Brain microvascular endothelial cell (primary cell): Measurements from ENCODE around the gene UBE2H.
"Not testable (repeated sequence)": the region's sequence is repeated elsewhere in the genome, so short reads cannot be mapped to it uniquely, and the experiment has no call there.

Source experiments
- DNase-seq: peaks from one replicate; pipeline ENCODE4 v3.0.0-alpha.2; 2020
- H3K27ac ChIP-seq: fragments of 250-450 bp; sonication (Bioruptor Pico); 2 replicates; pipeline ENCODE4 v1.5.1; 2020; ENCODE audit warnings: mild to moderate bottlenecking, moderate library complexity
- H3K27me3 ChIP-seq: fragments of 250-450 bp; sonication (Bioruptor Pico); replicated peaks from 2 replicates; pipeline ENCODE4 v1.5.1; 2020; ENCODE audit warnings: mild to moderate bottlenecking
- H3K36me3 ChIP-seq: fragments of 250-450 bp; sonication (Bioruptor Pico); replicated peaks from 2 replicates; pipeline ENCODE4 v1.5.1; 2020; ENCODE audit warnings: mild to moderate bottlenecking
- H3K4me3 ChIP-seq: 2 replicates; pipeline ENCODE4 v1.5.1; 2011; ENCODE audit warnings: low read depth, mild to moderate bottlenecking, control low read depth, low read length, moderate library complexity
- in situ Hi-C: cut with HindIII; loops from 2 replicates; pipeline ENCODE4 v1.10.0; 2017; ENCODE audit warnings: low sequenced_read_pairs, low pct_ligation_motif_present
- TF ChIP-seq, protein P1 (sequence below): IDR thresholded peaks from 2 replicates; pipeline ENCODE4 v1.5.1; 2011; ENCODE audit warnings: low read depth, mild to moderate bottlenecking, moderate library complexity, low read length, control low read depth, inconsistent platforms; ENCODE audit errors: missing control alignments

UBE2H gene

DNA sequence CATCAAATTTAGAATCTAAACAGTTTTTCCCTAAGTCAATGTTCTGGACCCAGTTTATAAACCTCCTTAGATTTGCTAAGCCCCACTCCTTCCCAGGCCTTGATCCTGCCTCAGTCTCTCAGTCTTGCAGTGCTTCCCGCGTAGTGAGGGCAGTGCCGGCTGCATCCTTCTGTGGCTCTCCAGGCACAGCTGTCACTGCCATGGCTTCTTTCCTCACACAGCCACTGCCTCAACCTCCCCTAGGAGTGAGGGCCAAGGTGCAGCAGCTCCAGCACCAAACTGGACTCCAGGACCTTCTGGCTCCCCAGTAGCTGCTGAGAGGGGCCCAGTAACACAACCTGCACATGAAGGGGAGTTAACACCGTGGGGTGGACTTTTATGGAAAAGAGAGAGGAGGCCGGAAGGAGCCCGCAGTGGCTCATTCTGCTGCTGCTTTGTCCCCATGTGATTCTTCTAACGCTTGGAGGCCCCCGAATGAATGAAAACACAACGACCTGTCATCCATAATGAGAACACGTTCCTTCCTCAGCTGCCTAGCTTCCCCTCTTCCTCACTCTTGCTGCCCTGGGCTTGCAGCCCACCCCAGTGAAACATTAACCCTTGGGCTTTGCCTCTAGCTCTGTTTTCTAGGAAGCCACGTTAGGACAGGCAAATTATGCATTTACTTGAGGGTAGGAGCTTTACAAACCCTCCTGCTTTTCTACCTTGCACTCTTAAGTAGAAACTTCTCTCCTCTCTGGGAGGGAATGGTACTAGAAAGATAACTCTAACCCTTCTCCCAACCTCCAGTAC, 16.0 kb upstream of the UBE2H start:
- TF ChIP-seq, protein P1, sequence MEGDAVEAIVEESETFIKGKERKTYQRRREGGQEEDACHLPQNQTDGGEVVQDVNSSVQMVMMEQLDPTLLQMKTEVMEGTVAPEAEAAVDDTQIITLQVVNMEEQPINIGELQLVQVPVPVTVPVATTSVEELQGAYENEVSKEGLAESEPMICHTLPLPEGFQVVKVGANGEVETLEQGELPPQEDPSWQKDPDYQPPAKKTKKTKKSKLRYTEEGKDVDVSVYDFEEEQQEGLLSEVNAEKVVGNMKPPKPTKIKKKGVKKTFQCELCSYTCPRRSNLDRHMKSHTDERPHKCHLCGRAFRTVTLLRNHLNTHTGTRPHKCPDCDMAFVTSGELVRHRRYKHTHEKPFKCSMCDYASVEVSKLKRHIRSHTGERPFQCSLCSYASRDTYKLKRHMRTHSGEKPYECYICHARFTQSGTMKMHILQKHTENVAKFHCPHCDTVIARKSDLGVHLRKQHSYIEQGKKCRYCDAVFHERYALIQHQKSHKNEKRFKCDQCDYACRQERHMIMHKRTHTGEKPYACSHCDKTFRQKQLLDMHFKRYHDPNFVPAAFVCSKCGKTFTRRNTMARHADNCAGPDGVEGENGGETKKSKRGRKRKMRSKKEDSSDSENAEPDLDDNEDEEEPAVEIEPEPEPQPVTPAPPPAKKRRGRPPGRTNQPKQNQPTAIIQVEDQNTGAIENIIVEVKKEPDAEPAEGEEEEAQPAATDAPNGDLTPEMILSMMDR, result no peak

DNA sequence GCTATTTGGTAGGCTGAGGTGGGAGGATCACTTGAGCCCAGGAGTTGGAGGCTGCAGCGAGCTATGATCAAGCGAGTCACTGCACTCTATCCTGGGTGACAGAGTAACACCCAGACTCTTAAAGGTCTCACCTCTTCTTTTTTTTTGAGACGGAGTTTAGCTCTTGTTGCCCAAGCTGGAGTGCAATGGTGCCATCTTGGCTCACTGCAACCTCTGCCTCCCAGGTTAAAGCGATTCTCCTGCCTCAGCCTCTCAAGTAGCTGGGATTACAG, 7.4 kb upstream of the UBE2H start:
- H3K36me3 ChIP-seq, in situ Hi-C loops, DNase-seq, H3K4me3 ChIP-seq, H3K27me3 ChIP-seq, H3K27ac ChIP-seq: not testable (repeated sequence)

More for the DNA sequence above, 16.0 kb upstream of the UBE2H start:
- H3K27ac ChIP-seq, result no peak overlapping the region
- in situ Hi-C loops, result no loop called here
- no peak overlapping the region for H3K4me3 ChIP-seq
- DNase-seq, result no peak
- no peaks in the 10 kb centered on the region for H3K27me3 ChIP-seq
- H3K36me3 ChIP-seq, result no peaks in the 10 kb centered on the region

DNA sequence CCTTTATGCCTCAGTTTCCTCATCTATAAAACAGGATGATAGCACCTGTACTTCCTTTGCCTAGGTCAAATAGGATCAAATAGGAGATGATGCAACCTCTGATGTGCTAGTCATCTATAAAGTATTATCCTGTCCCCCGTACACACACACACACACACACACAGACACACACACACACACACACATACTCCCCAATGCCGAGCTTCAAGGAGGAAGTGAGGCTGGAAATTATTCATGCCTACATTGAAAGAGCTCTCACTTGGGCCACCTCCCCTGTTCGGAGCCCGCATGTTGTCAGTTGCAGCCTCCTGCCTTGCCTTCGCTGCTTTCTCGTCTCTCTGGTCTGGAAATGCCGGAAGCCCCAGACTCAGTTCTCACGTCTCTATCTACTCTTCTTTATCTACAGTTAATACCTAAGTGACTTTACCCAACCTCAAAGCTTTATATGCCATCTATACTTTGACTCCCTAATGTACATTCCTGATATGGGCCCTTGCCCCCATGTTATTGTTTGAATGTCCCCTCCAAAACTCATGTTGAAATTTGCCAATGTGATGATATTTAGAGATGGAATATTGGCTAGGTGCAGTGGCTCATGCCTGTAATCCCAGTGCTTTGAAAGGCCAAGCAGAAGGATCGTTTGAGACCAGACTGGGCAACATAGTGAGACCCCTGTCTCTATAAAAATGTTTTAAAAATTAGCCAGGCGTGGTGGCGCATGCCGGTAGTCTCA, 6.9 kb upstream of the UBE2H start:
- TF ChIP-seq, protein P1, result no peak
- peak overlapping the region; percentile 62 for H3K27ac ChIP-seq
- no peak for DNase-seq
- in situ Hi-C loops, result no loop called here
- no peaks in the 10 kb centered on the region for H3K27me3 ChIP-seq
- no peaks in the 10 kb centered on the region for H3K36me3 ChIP-seq
- no peak overlapping the region for H3K4me3 ChIP-seq

DNA sequence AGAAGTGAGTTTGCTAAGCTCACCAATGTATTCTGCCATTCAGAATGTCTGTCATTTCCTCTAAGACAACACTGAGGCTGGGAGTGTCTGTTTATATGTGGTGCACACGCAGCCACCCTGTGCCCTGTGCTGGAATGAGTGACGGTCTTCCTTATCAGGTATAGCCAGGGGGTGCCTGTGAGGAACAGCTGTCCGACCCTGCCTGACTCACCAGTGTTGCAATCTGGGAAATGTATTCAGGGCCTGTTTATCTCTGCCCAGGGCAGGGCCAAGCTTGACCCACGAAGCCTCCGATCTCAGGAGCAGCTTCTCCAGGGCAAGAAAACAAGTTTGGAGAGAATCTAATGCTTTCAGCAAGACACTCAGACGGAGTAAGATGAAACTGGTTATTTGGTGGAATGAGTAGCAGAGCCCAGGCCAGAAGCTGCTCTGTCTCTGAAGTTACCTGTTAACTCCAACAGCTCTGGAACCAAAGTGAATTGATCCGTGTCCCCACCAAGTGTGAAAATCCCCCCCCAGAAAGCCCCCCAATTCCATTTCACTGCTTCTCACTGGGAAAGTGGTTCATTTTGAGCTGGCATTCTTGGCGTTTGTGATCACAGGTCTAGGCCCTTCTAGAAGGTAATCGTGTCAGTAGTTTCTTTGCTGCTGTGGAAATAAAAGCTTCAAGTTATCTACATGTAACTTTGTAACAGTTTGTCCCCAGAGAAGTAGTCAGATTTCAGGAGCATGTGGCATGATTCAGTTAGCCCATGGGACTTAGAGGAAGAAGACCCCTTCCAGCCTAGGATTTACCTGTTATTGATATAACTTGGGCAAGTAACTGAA, 6.1 kb upstream of the UBE2H start:
- H3K36me3 ChIP-seq, result no peaks in the 10 kb centered on the region
- in situ Hi-C loops, result no loop called here
- TF ChIP-seq, protein P1, result no peak
- peak overlapping the region; percentile 62 for H3K27ac ChIP-seq
- H3K27me3 ChIP-seq, result no peaks in the 10 kb centered on the region
- no peak overlapping the region for H3K4me3 ChIP-seq
- peak; percentile 89 for DNase-seq

DNA sequence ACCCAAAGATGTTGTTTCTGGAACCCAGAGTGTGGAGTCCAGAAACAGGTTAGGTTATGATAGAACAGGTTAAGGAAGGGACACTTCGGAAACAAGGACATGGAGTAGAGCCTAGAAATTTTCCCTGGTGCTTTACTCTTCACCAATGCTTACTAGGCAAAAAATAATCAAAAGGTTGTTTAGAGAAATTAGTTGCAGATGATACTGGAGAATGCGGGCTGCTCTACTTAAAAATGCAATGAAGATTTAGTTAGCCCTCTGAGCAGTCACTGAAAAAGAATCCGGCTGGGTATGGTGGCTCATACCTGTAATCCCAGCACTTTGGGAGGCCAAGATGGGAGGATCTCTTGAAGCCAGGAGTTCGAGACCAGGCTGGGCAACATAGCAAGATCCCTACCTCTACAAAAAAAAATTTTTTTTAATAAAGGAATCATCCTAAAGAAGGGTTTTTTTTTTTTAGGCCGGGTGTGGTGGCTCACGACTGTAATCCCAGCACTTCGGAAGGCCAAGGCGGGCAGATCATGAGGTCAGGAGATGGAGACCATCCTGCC, 3.3 kb upstream of the UBE2H start:
- Histone ChIP-seq H3K4me3 (no peak overlapping the region), H3K36me3 (no peaks in the 10 kb centered on the region), H3K27ac (no peak overlapping the region), H3K27me3 (no peaks in the 10 kb centered on the region)
- DNase-seq, result no peak
- in situ Hi-C loops, result no loop called here
- TF ChIP-seq, protein P1, result no peak
